Prostate gland (tissue), 2 donors: ENCODE measurements around the gene DHX58. TPM values are rescaled to one million over a fixed set of nuclear protein-coding genes. Genes with fewer than 3 reads are reported as not detected.
"Not testable (repeated sequence)": the region's sequence is repeated elsewhere in the genome, so short reads cannot be mapped to it uniquely, and the experiment has no call there.

Experiments used
- DNase-seq: peaks from one replicate; pipeline ENCODE4 v3.0.0-alpha.2; 2019; ENCODE audit warnings: low spot score
- H3K27ac ChIP-seq, 2 donors: fragments of 200-600 bp; sonication (generic); 2 replicates each; pipeline ENCODE4 v1.5.1; 2017 to 2019
- H3K27me3 ChIP-seq: fragments of 200-600 bp; sonication (generic); replicated peaks from 2 replicates; pipeline ENCODE4 v1.5.1; 2019; ENCODE audit not compliant: insufficient read depth
- H3K36me3 ChIP-seq, 2 donors: fragments of 200-600 bp; sonication (generic); 1 replicate in 1 of 2; 2 replicates in 1 of 2; pipeline versions ENCODE4 v1.5.1 to v1.8.1; 2017 to 2019
- H3K4me1 ChIP-seq: fragments of 200-600 bp; sonication (generic); replicated peaks from 2 replicates; pipeline ENCODE4 v1.5.1; 2019
- H3K4me3 ChIP-seq, 2 donors: fragments of 200-600 bp; sonication (generic); 2 replicates each; pipeline ENCODE4 v1.5.1; 2017 to 2019
- H3K9me3 ChIP-seq: fragments of 200-600 bp; sonication (generic); 2 replicates; pipeline ENCODE4 v1.5.1; 2017
- POLR2A ChIP-seq: fragments of 450-650 bp; IDR thresholded peaks from one replicate; pipeline ENCODE4 v1.6.1; 2016; ENCODE audit warnings: antibody characterized with exemption, mild to moderate bottlenecking
- POLR2AphosphoS5 ChIP-seq: sonication (generic); formaldehyde crosslinking; IDR thresholded peaks from one replicate; pipeline ENCODE4 v1.6.1; 2017; ENCODE audit warnings: antibody characterized with exemption
- WGBS: methylation state at CpG from one replicate; pipeline ENCODE4 v1.1.5; 2018; 5-methylcytosine and 5-hydroxymethylcytosine counted together
- intact Hi-C: fragments of 100-400 bp; cut with DNase I; formaldehyde crosslinking; loops from one replicate; pipeline ENCODE4 v1.14.2; 2022
- total RNA-seq, 2 donors: library from RNA; depleted of rRNA; stranded (reverse); fragments of >200 nt; gene quantifications; one replicate each; pipeline ENCODE4 v1.1.0, GENCODE V29; 2016
- TF ChIP-seq, protein P1 (sequence below), 4 experiments: fragments of 200-600 bp in 2 of 4; fragments of 450-650 bp in 2 of 4; sonication (generic) in 2 of 4; IDR thresholded peaks; 1 replicate in 3 of 4; 2 replicates in 1 of 4; pipeline ENCODE4 v1.5.1; 2016 to 2019; ENCODE audit warnings: antibody characterized with exemption in 4 of 4, mild to moderate bottlenecking in 2 of 4, moderate library complexity in 2 of 4

The DHX58 gene
- total RNA-seq, 2 donors from 2014 or later = 26.7 to 38.6 TPM

GRCh38 chr17:42153919-42154742, 41.6 kb upstream of the DHX58 start:
- Histone ChIP-seq H3K27me3 (no peaks in the 10 kb centered on the region), H3K4me3 (peak overlapping the region; percentile 79 to 95), H3K36me3 (no peaks in the 10 kb centered on the region), H3K27ac (peak overlapping the region; percentile 55 to 62), H3K9me3 (no peaks in the 10 kb centered on the region), H3K4me1 (peaks cover 9% of the 10 kb centered on the region)
- no peak for DNase-seq
- no peak for TF ChIP-seq POLR2AphosphoS5
- TF ChIP-seq POLR2A = no peak
- intact Hi-C loops = no loop called here
- 3% methylated on average over 15 of the region's 15 CpGs for WGBS

GRCh38 chr17:42146911-42147607, 34.5 kb upstream of the DHX58 start:
- TF ChIP-seq POLR2A (no peak), POLR2AphosphoS5 (no peak)
- TF ChIP-seq, protein P1, sequence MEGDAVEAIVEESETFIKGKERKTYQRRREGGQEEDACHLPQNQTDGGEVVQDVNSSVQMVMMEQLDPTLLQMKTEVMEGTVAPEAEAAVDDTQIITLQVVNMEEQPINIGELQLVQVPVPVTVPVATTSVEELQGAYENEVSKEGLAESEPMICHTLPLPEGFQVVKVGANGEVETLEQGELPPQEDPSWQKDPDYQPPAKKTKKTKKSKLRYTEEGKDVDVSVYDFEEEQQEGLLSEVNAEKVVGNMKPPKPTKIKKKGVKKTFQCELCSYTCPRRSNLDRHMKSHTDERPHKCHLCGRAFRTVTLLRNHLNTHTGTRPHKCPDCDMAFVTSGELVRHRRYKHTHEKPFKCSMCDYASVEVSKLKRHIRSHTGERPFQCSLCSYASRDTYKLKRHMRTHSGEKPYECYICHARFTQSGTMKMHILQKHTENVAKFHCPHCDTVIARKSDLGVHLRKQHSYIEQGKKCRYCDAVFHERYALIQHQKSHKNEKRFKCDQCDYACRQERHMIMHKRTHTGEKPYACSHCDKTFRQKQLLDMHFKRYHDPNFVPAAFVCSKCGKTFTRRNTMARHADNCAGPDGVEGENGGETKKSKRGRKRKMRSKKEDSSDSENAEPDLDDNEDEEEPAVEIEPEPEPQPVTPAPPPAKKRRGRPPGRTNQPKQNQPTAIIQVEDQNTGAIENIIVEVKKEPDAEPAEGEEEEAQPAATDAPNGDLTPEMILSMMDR (IDR thresholded peaks at IDR 0.05) = no peak
- H3K27me3 ChIP-seq = no peaks in the 10 kb centered on the region
- no peaks in the 10 kb centered on the region for H3K36me3 ChIP-seq
- peaks cover 2% of the 10 kb centered on the region for H3K4me1 ChIP-seq
- DNase-seq = no peak
- H3K27ac ChIP-seq = no peak overlapping the region
- WGBS = 89% methylated on average over 13 of the region's 13 CpGs
- no peak overlapping the region for H3K4me3 ChIP-seq
- H3K9me3 ChIP-seq = no peaks in the 10 kb centered on the region
- intact Hi-C loops = no loop called here

DNA sequence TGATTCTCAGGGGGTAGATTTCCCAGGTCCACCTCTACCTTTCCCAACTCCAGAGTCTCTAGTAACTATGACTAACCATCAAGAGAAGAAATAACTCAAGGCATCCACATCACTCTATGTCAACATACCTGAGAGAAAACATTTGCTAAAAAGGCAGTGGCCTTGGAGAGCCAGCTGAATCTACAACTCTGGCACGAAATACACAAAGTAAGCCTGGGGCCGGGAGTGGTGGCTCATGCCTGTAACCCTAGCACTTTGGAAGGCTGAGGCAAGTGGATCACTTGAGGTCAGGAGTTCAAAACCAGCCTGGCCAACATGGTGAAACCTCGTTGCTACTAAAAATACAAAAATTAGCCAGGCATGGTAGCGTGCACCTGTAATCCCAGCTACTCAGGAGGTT, 30.6 kb upstream of the DHX58 start:
- H3K27me3 ChIP-seq, intact Hi-C loops, H3K9me3 ChIP-seq, DNase-seq, H3K4me1 ChIP-seq, H3K27ac ChIP-seq, H3K36me3 ChIP-seq, H3K4me3 ChIP-seq: not testable (repeated sequence)
- WGBS = 73% methylated on average over 4 of the region's 4 CpGs

DNA sequence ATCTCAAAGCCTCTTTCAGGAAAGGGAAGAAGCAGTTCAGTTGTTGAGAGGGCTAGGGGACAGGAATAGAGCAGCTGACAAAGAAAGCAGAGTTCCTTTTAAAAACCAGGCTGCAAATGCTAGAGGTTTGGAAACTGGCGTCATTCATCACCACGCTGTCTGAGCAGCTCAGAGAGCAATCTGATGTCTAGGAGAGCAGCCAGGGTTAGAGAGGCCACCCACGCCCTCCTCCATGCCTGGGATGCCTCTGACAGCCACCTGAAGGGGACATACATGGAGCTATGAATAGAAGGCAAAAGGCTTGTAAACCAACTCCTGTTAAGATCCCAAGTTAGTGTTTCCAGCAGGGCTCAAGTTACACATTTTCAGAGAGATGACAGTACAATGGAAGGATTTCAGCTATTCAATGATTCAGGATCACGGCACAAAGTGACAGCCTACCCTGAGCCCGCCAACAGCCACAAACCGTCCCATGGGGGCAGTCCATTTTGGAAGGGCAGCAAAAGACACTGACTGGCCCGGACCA, 29.9 kb upstream of the DHX58 start:
- H3K4me3 ChIP-seq = no peak overlapping the region
- no peaks in the 10 kb centered on the region for H3K9me3 ChIP-seq
- peaks cover 6% of the 10 kb centered on the region for H3K4me1 ChIP-seq
- no peak for DNase-seq
- intact Hi-C loops = no loop called here
- no peak overlapping the region for H3K27ac ChIP-seq
- WGBS = 38% methylated on average over 7 of the region's 7 CpGs
- H3K36me3 ChIP-seq = no peaks in the 10 kb centered on the region
- no peaks in the 10 kb centered on the region for H3K27me3 ChIP-seq
- TF ChIP-seq, protein P1 (IDR thresholded peaks at IDR 0.05) = no peak
- TF ChIP-seq POLR2A (no peak), POLR2AphosphoS5 (no peak)

- no peaks in the 10 kb centered on the region for H3K27me3 ChIP-seq
- no peak for DNase-seq
- 73% methylated on average over 8 of the region's 8 CpGs for WGBS
- intact Hi-C loops = no loop called here
- H3K9me3 ChIP-seq = no peaks in the 10 kb centered on the region
- no peak overlapping the region for H3K27ac ChIP-seq
- H3K4me1 ChIP-seq = peaks cover 6% of the 10 kb centered on the region
- TF ChIP-seq POLR2A = no peak
- no peak for TF ChIP-seq POLR2AphosphoS5
- TF ChIP-seq, protein P1 (IDR thresholded peaks at IDR 0.05) = no peak
- H3K36me3 ChIP-seq = no peaks in the 10 kb centered on the region
- H3K4me3 ChIP-seq = no peak overlapping the region
These were observed 28.9 kb upstream of the DHX58 start for GRCh38 chr17:42141382-42141781.

DNA sequence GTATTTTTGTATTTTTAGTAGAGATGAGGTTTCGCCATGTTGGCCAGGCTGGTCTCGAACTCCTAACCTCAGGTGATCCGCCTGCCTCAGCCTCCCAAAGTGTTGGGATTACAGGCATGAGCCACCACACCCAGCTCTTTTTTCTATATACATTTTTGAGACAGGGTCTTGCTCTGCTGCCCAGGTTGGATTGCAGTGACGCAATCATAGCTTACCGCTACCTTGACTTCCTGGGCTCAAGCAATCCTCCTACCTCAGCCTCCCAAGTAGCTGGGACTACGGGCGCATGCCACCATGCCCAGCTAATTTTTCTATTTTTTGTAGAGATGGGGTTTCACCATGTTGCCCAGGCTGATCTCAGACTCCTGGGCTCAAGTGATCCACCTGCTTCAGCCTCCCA, 28.2 kb upstream of the DHX58 start:
- H3K4me3 ChIP-seq, H3K27ac ChIP-seq, H3K4me1 ChIP-seq, H3K36me3 ChIP-seq, intact Hi-C loops, DNase-seq, H3K9me3 ChIP-seq, H3K27me3 ChIP-seq: not testable (repeated sequence)
- 97% methylated on average over 7 of the region's 7 CpGs for WGBS
